ENCODE data around the gene DENND4B.
"Not testable (repeated sequence)": the region's sequence is repeated elsewhere in the genome, so short reads cannot be mapped to it uniquely, and the experiment has no call there.

DENND4B gene

GRCh38 chr1:153922076-153922971 lies 24.2 kb downstream of the DENND4B start:
- DNase-seq: no peak

GRCh38 chr1:153921803-153922075 lies 24.8 kb downstream of the DENND4B start:
- no peak for DNase-seq

GRCh38 chr1:153921080-153921802 lies 25.3 kb downstream of the DENND4B start:
- no peak for DNase-seq

GRCh38 chr1:153919876-153920852 lies 26.4 kb downstream of the DENND4B start:
- DNase-seq: no peak

- no peak for DNase-seq
Measured at GRCh38 chr1:153916297-153916696, 30.2 kb downstream of the DENND4B start.

GRCh38 chr1:153912349-153912748 lies 34.2 kb downstream of the DENND4B start:
- no peak for DNase-seq

GRCh38 chr1:153910560-153910959 lies 36.0 kb downstream of the DENND4B start:
- not testable (repeated sequence) for DNase-seq

- DNase-seq: no peak
Measured at GRCh38 chr1:153908071-153908470, 38.4 kb downstream of the DENND4B start.

GRCh38 chr1:153907134-153907533 lies 39.4 kb downstream of the DENND4B start:
- DNase-seq: no peak

- DNase-seq: no peak
Measured at GRCh38 chr1:153906396-153906795, 40.1 kb downstream of the DENND4B start.

GRCh38 chr1:153905908-153906307 lies 40.6 kb downstream of the DENND4B start:
- DNase-seq: not testable (repeated sequence)

GRCh38 chr1:153903841-153904455 lies 42.6 kb downstream of the DENND4B start:
- no peak for DNase-seq

- no peak for DNase-seq
Measured at GRCh38 chr1:153899509-153899908, 47.0 kb downstream of the DENND4B start.

GRCh38 chr1:153895866-153896265 lies 50.7 kb downstream of the DENND4B start:
- not testable (repeated sequence) for DNase-seq

- not testable (repeated sequence) for DNase-seq
Measured at GRCh38 chr1:153891042-153891441, 55.5 kb downstream of the DENND4B start.

- DNase-seq: no peak
Measured at GRCh38 chr1:153888533-153888932, 58.0 kb downstream of the DENND4B start.

GRCh38 chr1:153886127-153886526 lies 60.4 kb downstream of the DENND4B start:
- DNase-seq: no peak

- DNase-seq: no peak
Measured at GRCh38 chr1:153883223-153883622, 63.3 kb downstream of the DENND4B start.

GRCh38 chr1:153882296-153882912 lies 64.1 kb downstream of the DENND4B start:
- DNase-seq: no peak

GRCh38 chr1:153881751-153882150 lies 64.8 kb downstream of the DENND4B start:
- peak; percentile 85 for DNase-seq

GRCh38 chr1:153880962-153881361 lies 65.6 kb downstream of the DENND4B start:
- DNase-seq: peak; percentile 100

GRCh38 chr1:153880024-153880423 lies 66.5 kb downstream of the DENND4B start:
- DNase-seq: no peak
